Esophagus muscularis mucosa (tissue), 4 donors: ENCODE measurements around the gene LHPP.

ENCODE experiments used
- CTCF ChIP-seq, 3 experiments: fragments of 200-600 bp in 2 of 3; fragments of 450-650 bp in 1 of 3; sonication (generic) in 2 of 3; IDR thresholded peaks; one replicate each; pipeline ENCODE4 v1.5.1; 2017 to 2019; ENCODE audit warnings: antibody characterized with exemption in 3 of 3, mild to moderate bottlenecking in 2 of 3, moderate library complexity in 1 of 3
- EP300 ChIP-seq: sonication (generic); formaldehyde crosslinking; IDR thresholded peaks from one replicate; pipeline ENCODE4 v1.6.1; 2017; ENCODE audit warnings: antibody characterized with exemption
- POLR2A ChIP-seq: fragments of 450-650 bp; IDR thresholded peaks from one replicate; pipeline ENCODE4 v1.6.1; 2017; ENCODE audit warnings: antibody characterized with exemption, moderate library complexity, mild to moderate bottlenecking, low read depth
- POLR2AphosphoS5 ChIP-seq, 2 donors: sonication (generic); formaldehyde crosslinking; IDR thresholded peaks; one replicate each; pipeline ENCODE4 v1.6.1; 2017; ENCODE audit warnings: antibody characterized with exemption in 2 of 2

- TF ChIP-seq CTCF (IDR thresholded peaks at IDR 0.05) (no peak), POLR2A (no peak), EP300 (no peak), POLR2AphosphoS5 (IDR thresholded peaks at IDR 0.05) (no peak)
Measured at GRCh38 chr10:124532788-124533187, 71.2 kb downstream of the LHPP start.
